NCI-H146 (cell line): ENCODE data around the gene IL17RD.

Source experiments
- DNase-seq: peaks from one replicate; lab custom pipeline; 2025; lab: John Stamatoyannopoulos, UW

IL17RD gene

GRCh38 chr3:57164657-57165573, at the start of gene IL17RD:
Gene IL17RD (minus strand): TSS chr3:57165353. CDS start chr3:57165286, 67 bp downstream.
- peak; percentile 90 for DNase-seq

GRCh38 chr3:57206423-57206822, 41.3 kb upstream of the IL17RD start:
- DNase-seq: no peak

DNA sequence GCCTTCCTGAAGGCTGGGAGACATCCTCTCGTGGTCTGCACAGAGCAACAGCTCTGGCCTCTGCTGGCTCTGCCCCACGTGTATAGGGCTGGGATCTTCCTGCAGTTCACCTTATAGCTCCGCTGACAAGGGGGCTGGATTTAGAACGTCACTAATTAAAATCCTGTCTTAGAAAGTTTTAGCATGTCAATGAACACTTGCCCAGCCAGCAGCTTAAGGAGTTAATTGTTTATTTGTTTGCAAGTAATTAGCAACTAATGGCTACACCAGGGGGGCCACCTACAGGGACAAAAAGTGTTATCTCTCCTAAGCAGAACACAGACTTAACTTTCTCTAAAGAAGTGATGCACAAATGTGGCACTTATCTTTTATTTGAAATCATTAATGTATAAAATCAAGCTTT, 34.7 kb upstream of the IL17RD start, which contains the start of gene HESX1:
Gene HESX1, minus strand, starts transcription at position 84 of the 403 bp plus-strand sequence. Its CDS starts 60 bp downstream, at position 24.
- DNase-seq: no peak

DNA sequence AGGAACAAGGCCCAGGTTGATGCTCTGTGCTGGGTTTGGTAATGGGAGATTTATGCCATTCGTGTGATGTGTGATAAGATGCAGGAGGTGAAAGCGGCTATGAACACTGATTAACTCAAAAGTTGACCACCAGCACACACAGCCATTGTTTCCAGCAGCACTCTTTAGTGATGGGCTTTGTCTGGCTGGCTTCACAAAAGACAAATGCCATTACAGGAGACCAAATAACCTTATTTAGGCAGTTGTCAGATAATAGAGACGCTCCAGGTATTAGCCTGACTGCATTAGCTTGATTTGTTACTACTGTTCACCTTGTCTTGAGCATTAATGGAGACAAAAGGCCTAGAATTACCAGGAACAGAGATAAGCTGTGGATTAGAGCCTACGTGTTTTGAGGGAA, 29.5 kb upstream of the IL17RD start:
- peak; percentile 11 for DNase-seq

DNA sequence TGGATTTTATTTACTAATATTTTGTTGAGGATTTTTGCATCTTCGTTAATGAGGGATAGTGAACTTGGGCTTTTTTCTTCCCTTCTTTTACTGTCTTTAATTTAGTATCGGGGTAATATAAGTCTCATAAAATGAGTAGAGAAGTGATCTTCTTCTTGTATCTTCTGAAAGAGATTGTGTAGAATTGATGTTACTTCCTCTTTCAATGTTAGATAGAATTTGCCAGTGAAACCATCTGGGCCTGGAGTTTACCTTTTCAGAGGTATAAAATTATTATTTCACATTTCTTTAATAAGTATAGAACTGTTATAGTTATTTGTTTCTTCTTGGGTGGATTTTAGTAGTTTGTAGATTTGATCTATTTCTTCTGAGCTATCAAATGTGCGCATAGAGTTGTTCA, 26.9 kb upstream of the IL17RD start:
- no peak for DNase-seq

DNA sequence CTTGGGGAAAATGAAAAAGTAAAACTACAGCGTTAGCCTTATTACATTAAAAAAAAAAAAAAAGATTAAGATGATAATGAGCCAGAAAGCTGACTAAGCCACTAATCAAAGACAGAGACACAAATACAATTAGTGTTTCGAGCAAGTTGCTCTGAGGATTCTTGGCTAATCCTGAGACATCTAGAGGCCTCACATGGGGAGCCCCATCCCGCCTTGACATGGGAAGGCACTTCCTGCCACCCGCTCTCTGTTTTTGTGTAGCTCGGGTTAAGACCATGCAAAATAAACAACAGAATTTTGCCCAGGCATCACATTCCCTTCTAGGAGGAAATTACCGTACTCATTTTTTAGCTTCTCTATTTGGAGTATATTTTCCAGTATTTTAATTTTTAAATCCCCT, 19.4 kb upstream of the IL17RD start:
- DNase-seq: no peak

GRCh38 chr3:57179580-57180410, 14.6 kb upstream of the IL17RD start:
- DNase-seq: peak; percentile 27

GRCh38 chr3:57176045-57176444, 10.9 kb upstream of the IL17RD start:
- no peak for DNase-seq

DNA sequence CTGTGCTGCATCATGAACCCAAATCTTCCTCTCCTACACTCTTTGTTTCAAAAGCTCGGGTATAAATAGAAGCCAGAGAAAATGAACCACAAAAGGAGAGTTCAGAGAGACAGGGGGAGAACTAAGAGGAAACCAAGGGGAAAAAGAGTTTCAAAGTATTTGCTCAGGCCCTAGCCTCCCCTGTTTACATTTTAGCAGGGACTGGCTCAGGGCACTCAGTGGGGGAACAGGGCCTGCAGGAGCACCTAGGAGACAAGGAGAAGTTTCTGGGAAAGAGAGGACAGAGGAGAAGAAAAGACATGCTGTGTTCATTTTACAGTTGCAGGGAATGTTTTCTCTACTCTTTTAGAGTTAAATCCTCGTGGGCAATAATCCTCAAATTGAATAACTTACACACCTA, 8.5 kb upstream of the IL17RD start:
- DNase-seq: no peak

DNA sequence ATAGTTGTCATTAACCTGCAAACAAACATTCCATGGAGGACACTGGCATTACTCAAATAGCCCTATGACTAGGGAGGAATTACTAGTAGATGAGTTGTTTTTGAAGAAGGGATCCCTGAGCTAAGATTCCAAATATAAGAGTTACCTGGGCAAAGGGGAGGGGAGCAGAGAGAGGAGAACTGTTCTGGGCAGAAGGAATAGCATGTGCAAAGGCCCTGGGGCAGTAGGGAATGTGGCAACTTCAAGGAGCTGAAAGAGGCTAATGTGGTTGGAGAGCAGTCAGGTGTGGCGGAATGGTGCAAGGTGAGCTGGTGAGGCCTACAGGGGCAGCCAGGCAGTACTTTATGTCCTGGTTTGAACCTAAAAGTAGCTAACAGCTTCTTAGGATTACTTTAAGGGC, 5.8 kb upstream of the IL17RD start:
- no peak for DNase-seq

DNA sequence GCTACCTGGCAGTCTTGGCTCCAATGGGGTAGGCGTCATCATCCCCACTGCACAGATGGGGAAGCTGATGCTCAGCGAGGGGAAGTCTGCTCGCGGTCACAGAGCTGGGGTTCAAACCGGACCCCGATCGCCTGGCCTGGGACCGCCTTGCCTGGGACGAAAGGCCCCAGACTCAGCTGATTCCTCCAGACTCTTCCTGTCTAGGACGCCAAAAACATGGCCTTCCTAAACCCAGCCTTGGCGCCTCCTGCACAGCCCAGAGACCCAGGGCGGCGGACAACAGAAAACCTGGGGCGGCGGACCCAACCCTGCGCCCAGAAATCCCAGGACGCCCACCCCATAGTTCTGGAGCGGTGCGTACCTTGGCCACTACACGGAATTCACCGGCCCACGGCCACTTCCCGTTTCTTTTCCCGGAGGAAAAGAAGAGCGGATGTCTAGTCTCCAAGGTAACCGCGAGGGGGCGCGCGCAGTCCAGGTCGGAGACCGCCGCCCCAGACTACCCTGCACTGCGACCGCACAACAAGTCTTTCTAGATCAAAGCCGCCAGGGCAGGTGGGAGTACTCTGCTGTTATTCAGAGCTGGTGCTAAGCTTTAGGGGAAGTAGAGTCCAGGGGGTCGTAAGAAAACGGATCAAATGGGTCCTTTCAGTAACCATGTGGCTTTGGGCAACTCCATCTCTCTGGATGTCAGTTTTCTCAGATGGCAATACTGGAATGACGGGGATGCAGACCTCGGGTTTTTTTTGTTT, 4.9 kb upstream of the IL17RD start:
- DNase-seq: peak; percentile 80

- no peak for DNase-seq
Measured at GRCh38 chr3:57169108-57169507, 4.0 kb upstream of the IL17RD start.

DNA sequence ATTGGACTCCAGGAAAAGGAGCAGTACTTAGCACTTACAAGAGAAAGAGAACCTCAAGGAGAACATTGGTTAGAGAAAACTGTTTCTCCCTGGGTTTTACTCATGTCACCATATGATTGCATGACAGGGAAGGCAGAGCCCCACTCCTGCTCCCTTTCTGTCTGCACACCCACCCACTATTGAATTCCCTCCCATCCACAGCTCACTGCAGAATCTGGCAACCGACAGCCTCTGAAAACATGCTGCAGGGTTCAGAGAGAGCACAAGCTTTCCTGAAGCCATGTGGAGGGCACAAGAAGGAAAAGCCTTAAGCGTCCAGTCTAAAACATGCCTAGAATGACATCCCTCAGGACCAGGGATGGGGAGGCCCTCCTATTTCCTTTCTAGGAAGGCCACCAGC, 3.0 kb upstream of the IL17RD start:
- no peak for DNase-seq

DNA sequence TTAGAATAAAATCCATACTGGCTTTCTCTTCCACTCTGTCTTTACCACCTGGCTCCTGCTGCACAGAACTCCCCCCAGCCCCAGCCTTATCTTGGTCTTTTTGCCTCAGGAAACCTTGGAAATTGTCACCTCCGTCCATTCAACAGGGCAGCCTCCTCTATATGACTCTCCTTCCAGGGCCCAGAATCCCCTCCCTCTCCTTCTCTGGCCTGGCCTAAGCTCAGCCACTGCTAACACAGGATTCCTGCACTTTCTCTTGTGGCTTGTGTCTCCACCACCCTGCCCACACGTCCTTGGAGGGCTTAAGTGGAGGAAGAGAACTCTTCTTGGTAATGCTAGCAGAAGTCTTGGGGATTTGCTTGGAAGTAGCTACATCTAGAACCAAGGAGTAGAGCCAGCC, 1.5 kb upstream of the IL17RD start:
- DNase-seq: no peak

- no peak for DNase-seq
Measured at GRCh38 chr3:57165641-57166040, 488 bp upstream of the IL17RD start.

DNA sequence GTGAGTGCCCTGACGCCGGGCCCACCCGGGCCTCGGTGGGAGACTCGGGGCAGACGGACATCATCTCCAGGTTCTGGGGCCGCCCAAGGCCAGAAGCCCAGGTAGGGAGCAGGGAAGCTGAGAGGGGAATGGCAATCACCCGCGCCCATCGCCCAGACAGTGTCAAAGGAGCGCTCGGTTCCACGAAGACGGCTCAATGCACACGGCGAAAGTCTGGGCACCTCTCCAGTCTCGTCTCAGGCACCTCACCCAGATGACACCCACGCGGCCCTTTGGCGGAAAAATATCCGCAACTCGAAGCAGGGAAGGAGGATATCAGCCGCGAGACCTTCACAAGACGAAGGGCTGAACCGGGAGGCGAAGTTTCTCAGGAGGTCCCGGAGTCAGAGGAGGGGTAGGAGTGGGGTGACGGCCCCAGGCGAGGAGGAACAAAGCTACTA, 916 bp downstream of the IL17RD start:
- no peak for DNase-seq

DNA sequence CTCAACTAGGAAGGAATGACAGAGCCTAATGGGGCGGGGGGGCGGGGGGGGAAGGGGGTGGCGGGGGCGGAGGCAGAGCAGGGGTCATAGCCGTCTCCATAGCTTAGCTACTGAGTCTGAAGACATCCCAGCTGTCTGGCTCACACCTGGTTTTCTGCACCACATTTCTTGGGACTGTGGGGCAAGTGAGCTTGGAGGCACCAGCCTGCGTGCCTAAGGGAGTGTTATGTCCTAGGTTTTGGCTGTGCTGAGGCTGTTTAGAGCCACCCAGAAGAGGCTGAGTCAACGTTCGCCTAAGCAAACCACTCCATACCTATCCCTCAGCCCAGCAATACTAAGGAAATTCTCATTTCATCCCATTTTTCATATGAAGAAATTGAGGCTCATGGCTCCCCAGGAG, 1.4 kb downstream of the IL17RD start:
- no peak for DNase-seq

DNA sequence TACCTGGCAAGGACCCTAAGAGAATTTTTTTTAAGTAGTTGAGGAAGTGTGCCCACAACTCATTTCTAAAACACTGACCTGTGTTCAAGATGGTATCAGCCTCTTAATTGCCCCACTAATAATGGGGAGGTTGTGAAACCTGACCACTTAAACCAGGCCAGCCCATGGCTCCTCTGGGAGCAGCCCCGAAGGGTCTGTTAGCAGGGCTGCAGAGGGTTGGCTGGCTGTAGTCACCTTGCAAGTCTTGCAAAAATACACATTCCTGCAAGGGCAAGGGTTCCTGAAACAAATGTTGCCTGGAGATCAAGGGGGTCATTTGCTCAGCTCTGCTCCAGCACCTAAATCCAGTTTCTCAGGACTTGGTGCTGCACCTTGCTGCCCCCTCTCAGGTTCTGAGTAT, 3.2 kb downstream of the IL17RD start:
- no peak for DNase-seq

DNA sequence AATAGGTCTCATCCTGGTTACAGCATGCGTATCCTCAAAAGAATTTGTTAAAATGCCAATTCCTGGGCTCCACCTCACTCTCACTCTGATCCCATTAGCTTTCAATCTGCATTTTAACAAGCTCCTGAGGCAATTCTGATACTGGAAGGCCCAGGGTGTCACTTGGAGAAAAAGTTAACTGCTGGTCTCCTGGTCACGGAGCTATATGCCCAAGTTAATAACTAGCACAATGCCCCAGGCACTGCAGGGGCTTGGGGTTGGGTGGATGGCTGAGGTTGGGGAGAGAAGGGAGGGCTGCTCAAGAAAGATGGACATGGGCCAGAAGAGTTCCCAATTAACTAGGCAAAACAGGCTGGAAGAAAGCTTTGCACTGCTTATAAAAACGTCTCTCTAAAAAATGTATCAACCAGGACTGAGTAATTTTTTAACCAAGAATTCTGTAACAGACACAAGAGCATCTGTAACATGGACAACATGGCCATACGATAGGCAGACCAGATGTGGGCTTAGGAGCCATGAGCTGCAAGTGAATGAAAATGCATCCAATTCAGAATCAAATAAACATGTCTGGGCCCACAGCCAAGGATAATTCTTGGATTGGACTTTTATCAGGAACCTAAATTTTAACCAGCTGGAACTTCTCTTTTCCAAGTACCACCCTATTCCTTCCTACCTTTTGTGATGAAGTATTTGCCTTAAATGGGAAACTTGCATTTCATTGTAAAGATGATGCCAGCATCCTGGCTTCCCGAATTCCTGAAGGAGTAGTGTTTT, 4.2 kb downstream of the IL17RD start:
- no peak for DNase-seq

GRCh38 chr3:57160076-57160764, 4.9 kb downstream of the IL17RD start:
- no peak for DNase-seq
